H9 (cell line): ENCODE data around the gene GGT6. TPM values are rescaled to one million over a fixed set of nuclear protein-coding genes. Genes with fewer than 3 reads are reported as not detected.

ENCODE experiments used
- DNase-seq: peaks from one replicate; pipeline ENCODE4 v3.0.0-alpha.2; 2017
- H2AFZ ChIP-seq: one replicate; pipeline ENCODE4 v1.6.1; 2013; ENCODE audit warnings: mild to moderate bottlenecking, low read length, control low read depth, moderate library complexity
- H2AK5ac ChIP-seq: 2 replicates; pipeline ENCODE4 v1.6.1; 2013; ENCODE audit warnings: low read length, control low read depth, mixed read lengths; ENCODE audit not compliant: insufficient read length
- H2BK120ac ChIP-seq: one replicate; pipeline ENCODE4 v1.6.1; 2013; ENCODE audit warnings: low read depth, mild to moderate bottlenecking, low read length, control low read depth, inconsistent platforms; ENCODE audit not compliant: poor library complexity, severe bottlenecking
- H2BK12ac ChIP-seq: 2 replicates; pipeline ENCODE4 v1.6.1; 2013; ENCODE audit warnings: low read length, control low read depth, mixed read lengths, low read depth; ENCODE audit not compliant: insufficient read length
- H2BK15ac ChIP-seq: 2 replicates; pipeline ENCODE4 v1.6.1; 2013; ENCODE audit warnings: low read depth, low read length, control low read depth
- H2BK20ac ChIP-seq: one replicate; pipeline ENCODE4 v1.6.1; 2013; ENCODE audit warnings: low read depth, mild to moderate bottlenecking, low read length, control low read depth, inconsistent platforms; ENCODE audit not compliant: poor library complexity, severe bottlenecking
- H2BK5ac ChIP-seq: 2 replicates; pipeline ENCODE4 v1.6.1; 2013; ENCODE audit warnings: low read length, control low read depth, mixed read lengths; ENCODE audit not compliant: insufficient read length
- H3K14ac ChIP-seq: 2 replicates; pipeline ENCODE4 v1.6.1; 2013; ENCODE audit warnings: low read length, control low read depth; ENCODE audit not compliant: insufficient read depth
- H3K18ac ChIP-seq: 2 replicates; pipeline ENCODE4 v1.6.1; 2013; ENCODE audit warnings: low read depth, mild to moderate bottlenecking, mixed read lengths, low read length, control low read depth; ENCODE audit not compliant: insufficient read length
- H3K23ac ChIP-seq: 2 replicates; pipeline ENCODE4 v1.6.1; 2013; ENCODE audit warnings: low read length, control low read depth, mixed read lengths, low read depth; ENCODE audit not compliant: insufficient read length
- H3K23me2 ChIP-seq: 2 replicates; pipeline ENCODE4 v1.6.1; 2013; ENCODE audit warnings: low read depth, mild to moderate bottlenecking, mixed read lengths, low read length, control low read depth; ENCODE audit not compliant: insufficient read length, poor library complexity, severe bottlenecking
- H3K27ac ChIP-seq: 2 replicates; pipeline ENCODE4 v1.5.1; 2013; ENCODE audit warnings: low read length, control low read depth, mixed read lengths, low read depth; ENCODE audit not compliant: insufficient read length
- H3K27me3 ChIP-seq: 2 replicates; pipeline ENCODE4 v1.6.1; 2013; ENCODE audit warnings: low read length, control low read depth, inconsistent platforms; ENCODE audit not compliant: insufficient read depth
- H3K4ac ChIP-seq: 2 replicates; pipeline ENCODE4 v1.6.1; 2013; ENCODE audit warnings: low read depth, mild to moderate bottlenecking, control low read depth, inconsistent platforms, low read length, moderate library complexity
- H3K4me1 ChIP-seq: 2 replicates; pipeline ENCODE4 v1.6.1; 2013; ENCODE audit warnings: low read length, control low read depth, inconsistent platforms; ENCODE audit not compliant: insufficient read depth
- H3K4me2 ChIP-seq: 2 replicates; pipeline ENCODE4 v1.6.1; 2013; ENCODE audit warnings: low read length, control low read depth, mixed read lengths; ENCODE audit not compliant: insufficient read length, insufficient read depth
- H3K56ac ChIP-seq: 2 replicates; pipeline ENCODE4 v1.6.1; 2013; ENCODE audit warnings: low read depth, mild to moderate bottlenecking, mixed read lengths, low read length, control low read depth; ENCODE audit not compliant: insufficient read length
- H3K79me1 ChIP-seq: 2 replicates; pipeline ENCODE4 v1.6.1; 2013; ENCODE audit warnings: low read depth, mild to moderate bottlenecking, moderate library complexity, low read length, control low read depth, inconsistent platforms; ENCODE audit not compliant: insufficient read depth, poor library complexity, severe bottlenecking
- H3K79me2 ChIP-seq: 2 replicates; pipeline ENCODE4 v1.6.1; 2013; ENCODE audit warnings: low read length, control low read depth, inconsistent platforms; ENCODE audit not compliant: insufficient read depth
- H3K9ac ChIP-seq: 2 replicates; pipeline ENCODE4 v1.6.1; 2013; ENCODE audit warnings: low read length, control low read depth, mixed read lengths; ENCODE audit not compliant: insufficient read length; ENCODE audit errors: extremely low read depth
- H3K9me3 ChIP-seq: one replicate; pipeline ENCODE4 v1.6.1; 2013; ENCODE audit warnings: low read depth, low read length, inconsistent platforms; ENCODE audit not compliant: control insufficient read depth
- H3T11ph ChIP-seq: one replicate; pipeline ENCODE4 v1.6.1; 2013; ENCODE audit warnings: mild to moderate bottlenecking, low read length, control low read depth, inconsistent platforms
- H4K20me1 ChIP-seq: one replicate; pipeline ENCODE4 v1.6.1; 2013; ENCODE audit not compliant: control insufficient read depth, insufficient read length, insufficient read depth
- H4K5ac ChIP-seq: 2 replicates; pipeline ENCODE4 v1.6.1; 2013; ENCODE audit warnings: low read depth, mild to moderate bottlenecking, mixed read lengths, low read length, control low read depth; ENCODE audit not compliant: insufficient read length
- H4K8ac ChIP-seq: replicated peaks from 2 replicates; pipeline ENCODE4 v1.6.1; 2013; ENCODE audit warnings: low read length, control low read depth, mixed read lengths, low read depth; ENCODE audit not compliant: insufficient read length
- H4K91ac ChIP-seq: 2 replicates; pipeline ENCODE4 v1.6.1; 2013; ENCODE audit warnings: low read depth, mild to moderate bottlenecking, moderate library complexity, mixed read lengths, low read length, control low read depth; ENCODE audit not compliant: insufficient read length
- H3K27ac Mint-ChIP-seq, 3 experiments: 2 replicates in 2 of 3; 3 replicates in 1 of 3; pipeline ENCODE4 v1.8.0; 2020 to 2021; ENCODE audit warnings: mixed read lengths in 3 of 3, mild to moderate bottlenecking in 1 of 3, moderate library complexity in 1 of 3
- H3K27me3 Mint-ChIP-seq: 2 replicates; pipeline ENCODE4 v1.8.0; 2021; ENCODE audit warnings: low read depth, mild to moderate bottlenecking, moderate library complexity, mixed read lengths
- H3K36me3 Mint-ChIP-seq, 3 experiments: 2 replicates in 2 of 3; 3 replicates in 1 of 3; pipeline ENCODE4 v1.8.0; 2020 to 2021; ENCODE audit warnings: low read depth in 3 of 3, mixed read lengths in 3 of 3; ENCODE audit not compliant: insufficient read depth in 1 of 3
- H3K4me1 Mint-ChIP-seq, 2 experiments: 2 replicates each; pipeline ENCODE4 v1.8.0; 2020; ENCODE audit warnings: mixed read lengths in 2 of 2
- H3K4me3 Mint-ChIP-seq, 2 experiments: 2 replicates in 1 of 2; 3 replicates in 1 of 2; pipeline ENCODE4 v1.8.0; 2020 to 2021; ENCODE audit warnings: mild to moderate bottlenecking in 2 of 2, mixed read lengths in 2 of 2, moderate library complexity in 1 of 2
- H3K9me3 Mint-ChIP-seq, 2 experiments: 2 replicates in 1 of 2; 3 replicates in 1 of 2; pipeline ENCODE4 v1.8.0; 2020; ENCODE audit warnings: mild to moderate bottlenecking in 2 of 2, mixed read lengths in 2 of 2, moderate library complexity in 1 of 2
- WGBS: extraction: QIAGEN DNeasy Blood & Tissue Kit; methylation state at CpG from one replicate; pipeline ENCODE4 v1.1.7; 2013; ENCODE audit warnings: missing lambda C conversion rate, low lambda C conversion rate, mixed read lengths; ENCODE audit not compliant: insufficient read length; ENCODE audit errors: extremely low coverage; 5-methylcytosine and 5-hydroxymethylcytosine counted together
- total RNA-seq: library from RNA; stranded (reverse); gene quantifications from 2 replicates; pipeline ENCODE4 v1.2.1, GENCODE V29; 2021
- TF ChIP-seq, protein P1 (sequence below): fragments of 200-600 bp; sonication (generic); conservative IDR thresholded peaks from 3 replicates; pipeline ENCODE4 v1.8.0; 2021; ENCODE audit warnings: antibody characterized with exemption, mild to moderate bottlenecking

GGT6 gene
- total RNA-seq, 1 experiment from 2014 or later = 0.17 TPM

DNA sequence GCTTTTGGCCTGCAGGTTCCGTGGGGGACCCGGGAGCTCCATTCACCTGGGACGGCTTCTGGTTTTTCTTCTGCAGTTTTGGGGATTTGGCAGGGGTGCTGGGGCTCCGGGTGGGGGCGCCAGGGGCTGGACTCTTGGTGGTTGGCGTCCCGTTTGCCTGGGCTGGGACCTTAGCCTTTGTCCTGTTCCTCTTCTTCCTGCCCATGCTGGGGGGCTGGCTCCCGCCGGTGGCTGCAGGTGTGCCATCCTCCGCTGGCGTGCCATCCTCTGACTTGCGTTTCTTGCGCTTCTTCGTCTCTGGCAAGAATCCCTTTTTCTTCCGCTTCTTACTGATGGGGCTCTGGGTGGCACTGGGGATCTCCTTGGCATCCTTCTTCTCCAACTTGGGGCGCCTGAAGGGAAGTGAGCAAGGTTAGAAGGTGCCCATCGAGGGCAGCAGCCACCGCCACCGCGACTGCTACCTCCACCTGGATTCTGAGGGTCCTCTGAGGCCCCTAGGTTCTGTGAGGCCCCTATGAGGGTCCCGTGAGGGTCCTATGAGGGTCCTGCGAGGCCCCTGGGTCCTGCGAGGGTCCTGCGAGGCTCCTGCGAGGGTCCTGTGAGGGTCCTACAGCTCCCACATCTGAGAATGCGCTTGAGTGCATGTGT, 20.7 kb downstream of the GGT6 start:
- H3K4me2 ChIP-seq = no peak overlapping the region
- H4K20me1 ChIP-seq = peaks cover 5% of the 10 kb centered on the region
- no peak overlapping the region for H3K56ac ChIP-seq
- H3T11ph ChIP-seq = no peak overlapping the region
- no peaks in the 10 kb centered on the region for H3K79me1 ChIP-seq
- no peak overlapping the region for H3K23ac ChIP-seq
- no peak overlapping the region for H3K9ac ChIP-seq
- H2BK120ac ChIP-seq = no peak overlapping the region
- H3K4me3 Mint-ChIP-seq = no peak overlapping the region
- H3K27me3 Mint-ChIP-seq = peaks cover 8% of the 10 kb centered on the region
- H3K27ac Mint-ChIP-seq = no peak overlapping the region
- no CpG with 5 or more reads among the region's 26 CpGs for WGBS
- no peak overlapping the region for H2AK5ac ChIP-seq
- H3K14ac ChIP-seq = no peak overlapping the region
- TF ChIP-seq, protein P1, sequence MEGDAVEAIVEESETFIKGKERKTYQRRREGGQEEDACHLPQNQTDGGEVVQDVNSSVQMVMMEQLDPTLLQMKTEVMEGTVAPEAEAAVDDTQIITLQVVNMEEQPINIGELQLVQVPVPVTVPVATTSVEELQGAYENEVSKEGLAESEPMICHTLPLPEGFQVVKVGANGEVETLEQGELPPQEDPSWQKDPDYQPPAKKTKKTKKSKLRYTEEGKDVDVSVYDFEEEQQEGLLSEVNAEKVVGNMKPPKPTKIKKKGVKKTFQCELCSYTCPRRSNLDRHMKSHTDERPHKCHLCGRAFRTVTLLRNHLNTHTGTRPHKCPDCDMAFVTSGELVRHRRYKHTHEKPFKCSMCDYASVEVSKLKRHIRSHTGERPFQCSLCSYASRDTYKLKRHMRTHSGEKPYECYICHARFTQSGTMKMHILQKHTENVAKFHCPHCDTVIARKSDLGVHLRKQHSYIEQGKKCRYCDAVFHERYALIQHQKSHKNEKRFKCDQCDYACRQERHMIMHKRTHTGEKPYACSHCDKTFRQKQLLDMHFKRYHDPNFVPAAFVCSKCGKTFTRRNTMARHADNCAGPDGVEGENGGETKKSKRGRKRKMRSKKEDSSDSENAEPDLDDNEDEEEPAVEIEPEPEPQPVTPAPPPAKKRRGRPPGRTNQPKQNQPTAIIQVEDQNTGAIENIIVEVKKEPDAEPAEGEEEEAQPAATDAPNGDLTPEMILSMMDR = no peak
- no peaks in the 10 kb centered on the region for H3K79me2 ChIP-seq
- H3K36me3 Mint-ChIP-seq = peaks cover 21 to 67% (median 44%) of the 10 kb centered on the region in 3 experiments
- H2BK5ac ChIP-seq = no peak overlapping the region
- no peak overlapping the region for H2BK20ac ChIP-seq
- no peaks in the 10 kb centered on the region for H3K27me3 ChIP-seq
- H4K8ac ChIP-seq = no peak overlapping the region
- H3K4me1 ChIP-seq = no peaks in the 10 kb centered on the region; the same call in 1 of the 2 replicates
- H3K9me3 Mint-ChIP-seq = no peaks in the 10 kb centered on the region
- H2BK12ac ChIP-seq = no peak overlapping the region
- H3K27ac ChIP-seq = no peak overlapping the region
- no peak overlapping the region for H2BK15ac ChIP-seq
- no peak overlapping the region for H3K4ac ChIP-seq
- H3K18ac ChIP-seq = no peak overlapping the region
- H4K91ac ChIP-seq = no peak overlapping the region
- DNase-seq = no peak
- H3K9me3 ChIP-seq = no peaks in the 10 kb centered on the region
- no peaks in the 10 kb centered on the region for H3K23me2 ChIP-seq
- no peak overlapping the region for H4K5ac ChIP-seq
- no peak overlapping the region for H2AFZ ChIP-seq
- H3K4me1 Mint-ChIP-seq = peaks cover 17% of the 10 kb centered on the region in 2 experiments
